ENCODE data around the gene SPATA18.
A peak's percentile ranks its signal among the peaks of the same experiment; 100 is the strongest.
"Not testable (repeated sequence)": the region's sequence is repeated elsewhere in the genome, so short reads cannot be mapped to it uniquely, and the experiment has no call there.

The SPATA18 gene

DNA sequence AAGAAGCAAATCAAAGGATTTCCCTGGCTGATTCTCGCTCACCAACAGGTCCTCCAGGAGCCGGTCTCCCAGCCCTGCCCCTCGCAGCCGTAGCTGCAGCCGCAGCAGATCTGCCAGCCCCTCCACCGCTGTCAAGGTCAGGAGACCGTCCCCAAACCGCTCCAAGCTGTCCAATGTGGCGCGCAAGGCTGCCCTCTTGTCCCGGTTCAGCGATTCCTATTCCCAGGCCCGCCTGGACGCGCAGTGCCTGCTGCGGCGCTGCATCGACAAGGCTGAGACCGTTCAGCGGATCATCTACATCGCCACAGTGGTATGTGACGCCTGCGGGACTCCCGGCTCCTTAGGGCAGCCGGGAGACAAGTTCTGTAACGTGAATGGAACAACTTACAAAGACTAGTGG lies 25.6 kb downstream of the SPATA18 start:
- TF ChIP-seq, protein P1, sequence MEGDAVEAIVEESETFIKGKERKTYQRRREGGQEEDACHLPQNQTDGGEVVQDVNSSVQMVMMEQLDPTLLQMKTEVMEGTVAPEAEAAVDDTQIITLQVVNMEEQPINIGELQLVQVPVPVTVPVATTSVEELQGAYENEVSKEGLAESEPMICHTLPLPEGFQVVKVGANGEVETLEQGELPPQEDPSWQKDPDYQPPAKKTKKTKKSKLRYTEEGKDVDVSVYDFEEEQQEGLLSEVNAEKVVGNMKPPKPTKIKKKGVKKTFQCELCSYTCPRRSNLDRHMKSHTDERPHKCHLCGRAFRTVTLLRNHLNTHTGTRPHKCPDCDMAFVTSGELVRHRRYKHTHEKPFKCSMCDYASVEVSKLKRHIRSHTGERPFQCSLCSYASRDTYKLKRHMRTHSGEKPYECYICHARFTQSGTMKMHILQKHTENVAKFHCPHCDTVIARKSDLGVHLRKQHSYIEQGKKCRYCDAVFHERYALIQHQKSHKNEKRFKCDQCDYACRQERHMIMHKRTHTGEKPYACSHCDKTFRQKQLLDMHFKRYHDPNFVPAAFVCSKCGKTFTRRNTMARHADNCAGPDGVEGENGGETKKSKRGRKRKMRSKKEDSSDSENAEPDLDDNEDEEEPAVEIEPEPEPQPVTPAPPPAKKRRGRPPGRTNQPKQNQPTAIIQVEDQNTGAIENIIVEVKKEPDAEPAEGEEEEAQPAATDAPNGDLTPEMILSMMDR (IDR thresholded peaks at IDR 0.05; ENCODE audit: unreplicated experiment in 3 of 3): no peak
- Mint-ChIP-seq H3K4me3 (peak overlapping the region; percentile 78 to 83 (median 80)), H3K9me3 (no peaks in the 10 kb centered on the region), H3K27me3 (ENCODE audit: low read depth) (peaks cover 24% of the 10 kb centered on the region), H3K4me1 (peaks cover 12% of the 10 kb centered on the region), H3K27ac (no peak overlapping the region), H3K36me3 (ENCODE audit: low read depth) (no peaks in the 10 kb centered on the region)

DNA sequence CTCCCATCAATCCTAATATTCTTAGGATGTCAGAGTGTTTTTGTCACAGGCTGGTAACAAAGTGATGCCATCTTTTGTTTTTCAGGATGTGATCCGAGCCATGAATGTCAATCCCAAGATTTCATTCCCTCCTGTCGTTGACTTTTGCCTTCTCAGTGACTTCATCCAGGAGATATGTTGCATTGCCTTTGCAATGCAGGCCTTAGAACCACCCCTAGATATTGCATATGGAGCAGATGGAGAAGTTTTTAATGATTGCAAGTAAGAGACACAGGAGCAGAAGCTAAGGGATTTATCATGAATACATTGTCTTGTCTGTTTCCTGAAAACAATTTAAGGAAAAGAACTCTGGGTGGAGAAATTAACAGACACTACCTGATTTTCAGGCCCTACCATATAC lies 28.6 kb downstream of the SPATA18 start:
- Mint-ChIP-seq H3K36me3 (ENCODE audit: low read depth) (no peaks in the 10 kb centered on the region), H3K4me3 (no peak overlapping the region), H3K4me1 (peaks cover 9% of the 10 kb centered on the region), H3K27ac (no peak overlapping the region), H3K9me3 (no peaks in the 10 kb centered on the region), H3K27me3 (ENCODE audit: low read depth) (peaks cover 24% of the 10 kb centered on the region)
- TF ChIP-seq, protein P1 (IDR thresholded peaks at IDR 0.05; ENCODE audit: unreplicated experiment in 3 of 3): no peak

DNA sequence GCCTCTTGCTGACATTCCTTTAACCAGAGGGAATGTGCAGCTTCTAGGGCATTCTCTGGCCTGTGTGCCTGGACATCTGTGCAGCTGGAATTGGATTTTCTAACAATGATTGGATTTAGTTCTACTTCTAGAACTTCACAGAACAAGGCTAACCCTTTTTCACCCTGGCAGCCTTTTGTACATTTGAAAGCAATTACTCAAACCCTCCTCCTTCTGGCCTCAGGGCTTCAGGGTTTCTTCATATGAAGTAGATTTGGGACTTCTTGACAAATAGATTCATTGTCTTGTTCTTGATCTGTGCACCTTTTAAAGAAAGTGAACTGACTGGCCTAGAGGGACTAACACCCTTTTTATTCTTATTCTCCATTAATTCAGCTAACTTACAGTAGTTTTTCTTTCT lies 30.1 kb downstream of the SPATA18 start:
- Mint-ChIP-seq H3K36me3 (ENCODE audit: low read depth) (no peaks in the 10 kb centered on the region), H3K4me1 (peaks cover 4% of the 10 kb centered on the region), H3K27me3 (ENCODE audit: low read depth) (peaks cover 13% of the 10 kb centered on the region), H3K9me3 (no peaks in the 10 kb centered on the region), H3K4me3 (no peak overlapping the region), H3K27ac (no peak overlapping the region)
- TF ChIP-seq, protein P1 (IDR thresholded peaks at IDR 0.05; ENCODE audit: unreplicated experiment in 3 of 3): no peak

DNA sequence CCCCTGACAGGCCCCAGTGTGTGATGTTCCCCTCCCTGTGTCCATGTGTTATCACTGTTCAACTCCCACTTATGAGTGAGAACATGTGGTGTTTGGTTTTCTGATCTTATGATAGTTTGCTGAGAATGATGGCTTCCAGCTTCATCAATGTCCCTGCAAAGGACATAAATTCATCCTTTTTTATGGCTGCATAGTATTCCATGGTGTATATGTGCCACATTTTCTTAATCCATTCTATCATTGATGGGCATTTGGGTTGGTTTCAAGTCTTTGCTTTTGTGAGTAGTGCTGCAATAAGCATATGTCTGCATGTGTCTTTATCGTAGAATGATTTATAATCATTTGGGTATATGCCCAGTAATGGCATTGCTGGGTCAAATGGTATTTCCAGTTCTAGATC lies 35.3 kb downstream of the SPATA18 start:
- H3K4me1 Mint-ChIP-seq; H3K36me3 Mint-ChIP-seq (ENCODE audit: low read depth); H3K4me3 Mint-ChIP-seq; H3K27me3 Mint-ChIP-seq (ENCODE audit: low read depth); H3K27ac Mint-ChIP-seq: not testable (repeated sequence)
- H3K9me3 Mint-ChIP-seq: peaks cover 16% of the 10 kb centered on the region

DNA sequence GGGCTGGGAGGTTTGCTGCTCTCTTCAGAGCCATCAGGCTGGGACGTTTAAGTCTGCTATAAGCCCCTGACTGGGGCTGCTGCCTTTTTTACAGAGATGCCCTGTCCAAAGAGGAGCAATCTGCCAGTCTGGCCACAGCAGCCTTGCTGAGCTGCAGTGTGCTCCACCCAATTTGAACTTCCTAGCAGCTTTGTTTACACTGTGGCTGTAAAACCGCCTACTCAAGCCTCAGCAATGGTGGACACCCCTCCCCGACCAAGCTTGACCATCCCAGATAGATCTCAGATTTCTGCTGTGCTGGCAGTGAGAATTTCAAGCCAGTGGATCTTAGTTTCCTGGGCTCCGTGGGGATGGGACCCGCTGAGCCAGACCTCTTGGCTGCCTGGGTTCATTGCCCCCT lies 40.7 kb downstream of the SPATA18 start:
- Mint-ChIP-seq H3K4me3 (no peak overlapping the region), H3K36me3 (ENCODE audit: low read depth) (no peaks in the 10 kb centered on the region), H3K9me3 (peaks cover 16% of the 10 kb centered on the region), H3K4me1 (peaks cover 16% of the 10 kb centered on the region), H3K27ac (no peak overlapping the region), H3K27me3 (ENCODE audit: low read depth) (no peaks in the 10 kb centered on the region)
- TF ChIP-seq, protein P1 (IDR thresholded peaks at IDR 0.05; ENCODE audit: unreplicated experiment in 3 of 3): no peak

DNA sequence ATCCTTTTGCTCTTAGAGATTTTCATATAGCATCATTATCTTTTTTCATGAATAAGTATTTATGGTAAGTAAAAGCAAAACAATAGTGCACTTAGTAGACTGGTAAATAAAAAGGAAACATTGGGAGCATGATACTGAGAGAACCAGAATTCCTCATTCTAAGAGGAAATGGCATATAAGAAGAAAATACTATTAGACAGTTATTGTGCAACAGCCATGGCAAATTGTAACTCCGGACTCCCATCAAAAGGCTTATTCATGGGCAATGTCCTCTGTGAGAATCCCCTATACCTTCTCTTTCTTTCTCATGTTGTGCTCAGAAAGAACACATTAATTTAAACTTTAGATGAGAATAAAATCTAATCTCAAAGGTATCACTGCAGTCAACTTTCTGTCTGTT lies 42.4 kb downstream of the SPATA18 start:
- no peaks in the 10 kb centered on the region for H3K36me3 Mint-ChIP-seq (ENCODE audit: low read depth)
- H3K4me1 Mint-ChIP-seq: peaks cover 16% of the 10 kb centered on the region
- H3K9me3 Mint-ChIP-seq: peaks cover 7% of the 10 kb centered on the region
- TF ChIP-seq, protein P1 (IDR thresholded peaks at IDR 0.05; ENCODE audit: unreplicated experiment in 3 of 3): no peak
- no peak overlapping the region for H3K4me3 Mint-ChIP-seq
- no peaks in the 10 kb centered on the region for H3K27me3 Mint-ChIP-seq (ENCODE audit: low read depth)
- H3K27ac Mint-ChIP-seq: no peak overlapping the region
